ENCODE results near the gene ACOX2. TPM values are rescaled to one million over a fixed set of nuclear protein-coding genes. Genes with fewer than 3 reads are reported as not detected.

The ACOX2 gene
- total RNA-seq, 4 donors from 2014 or later = 18.3 to 28.9 (median 20.2) TPM

GRCh38 chr3:58464866-58465265 is 72.1 kb downstream of the ACOX2 start:
- Histone ChIP-seq H3K27ac (replicated peaks in 1 of 4) (no peak overlapping the region), H3K9me3 (no peaks in the 10 kb centered on the region), H3K27me3 (no peaks in the 10 kb centered on the region), H3K4me3 (no peak overlapping the region), H3K4me1 (peaks cover 0 to 14% (median 11%) of the 10 kb centered on the region in 4 donors), H3K36me3 (no peaks in the 10 kb centered on the region)
- 85% methylated on average over 3 of the region's 3 CpGs for WGBS
- no peak for TF ChIP-seq EP300 (IDR thresholded peaks at IDR 0.05)
- TF ChIP-seq POLR2A (IDR thresholded peaks at IDR 0.05; ENCODE audit: low read depth) = no peak
- TF ChIP-seq POLR2AphosphoS5 (IDR thresholded peaks at IDR 0.05) = no peak
- TF ChIP-seq CTCF (IDR thresholded peaks at IDR 0.05) = no peak
- no peak for DNase-seq (ENCODE audit: extremely low spot score)
- intact Hi-C loops (cut with DNase I) = no loop called here

GRCh38 chr3:58463942-58464271 is 73.1 kb downstream of the ACOX2 start:
- H3K36me3 ChIP-seq = no peaks in the 10 kb centered on the region
- H3K4me1 ChIP-seq = peaks cover 0 to 14% (median 11%) of the 10 kb centered on the region in 4 donors
- intact Hi-C loops (cut with DNase I) = no loop called here
- H3K27me3 ChIP-seq = no peaks in the 10 kb centered on the region
- no peak overlapping the region for H3K27ac ChIP-seq (replicated peaks in 1 of 4)
- no peak for DNase-seq (ENCODE audit: extremely low spot score)
- TF ChIP-seq EP300 (IDR thresholded peaks at IDR 0.05) (no peak), CTCF (IDR thresholded peaks at IDR 0.05) (peak in 1 of 3 experiments; percentile 1)
- WGBS = 43% methylated on average over 5 of the region's 5 CpGs
- H3K4me3 ChIP-seq = peak overlapping the region in 3 of 4 donors; percentile 17 to 24 (median 23)
- no peaks in the 10 kb centered on the region for H3K9me3 ChIP-seq

- Histone ChIP-seq H3K4me3 (peak overlapping the region; percentile 17 to 24 (median 23)), H3K36me3 (no peaks in the 10 kb centered on the region), H3K27ac (replicated peaks in 1 of 4) (no peak overlapping the region), H3K27me3 (no peaks in the 10 kb centered on the region), H3K9me3 (no peaks in the 10 kb centered on the region), H3K4me1 (peaks cover 0 to 14% (median 11%) of the 10 kb centered on the region in 4 donors)
- no peak for DNase-seq (ENCODE audit: extremely low spot score)
- TF ChIP-seq CTCF (IDR thresholded peaks at IDR 0.05) (peak; percentile 60 to 76 (median 62)), POLR2AphosphoS5 (IDR thresholded peaks at IDR 0.05) (peak in 1 of 2 donors; percentile 17), EP300 (IDR thresholded peaks at IDR 0.05) (no peak)
- intact Hi-C loops (cut with DNase I) = no loop called here
- WGBS = 35% methylated on average over 18 of the region's 18 CpGs
These were observed 73.6 kb downstream of the ACOX2 start for GRCh38 chr3:58463181-58463941.

GRCh38 chr3:58462829-58463180 is 74.2 kb downstream of the ACOX2 start:
- H3K4me1 ChIP-seq = peaks cover 0 to 14% (median 11%) of the 10 kb centered on the region in 4 donors
- no peaks in the 10 kb centered on the region for H3K9me3 ChIP-seq
- intact Hi-C loops (cut with DNase I) = no loop called here
- H3K4me3 ChIP-seq = no peak overlapping the region
- 91% methylated on average over 4 of the region's 4 CpGs for WGBS
- H3K27me3 ChIP-seq = no peaks in the 10 kb centered on the region
- no peaks in the 10 kb centered on the region for H3K36me3 ChIP-seq
- no peak for DNase-seq (ENCODE audit: extremely low spot score)
- H3K27ac ChIP-seq (replicated peaks in 1 of 4) = no peak overlapping the region
- TF ChIP-seq POLR2A (IDR thresholded peaks at IDR 0.05; ENCODE audit: low read depth) (no peak), EP300 (IDR thresholded peaks at IDR 0.05) (no peak), POLR2AphosphoS5 (IDR thresholded peaks at IDR 0.05) (no peak), CTCF (IDR thresholded peaks at IDR 0.05) (no peak)

GRCh38 chr3:58459160-58459559 is 77.8 kb downstream of the ACOX2 start:
- H3K4me3 ChIP-seq = no peak overlapping the region
- WGBS = 79% methylated on average over 4 of the region's 4 CpGs
- no peak for DNase-seq (ENCODE audit: extremely low spot score)
- no peak for TF ChIP-seq CTCF (IDR thresholded peaks at IDR 0.05)
- no peak for TF ChIP-seq POLR2A (IDR thresholded peaks at IDR 0.05; ENCODE audit: low read depth)
- TF ChIP-seq EP300 (IDR thresholded peaks at IDR 0.05) = no peak
- TF ChIP-seq POLR2AphosphoS5 (IDR thresholded peaks at IDR 0.05) = no peak
- H3K27ac ChIP-seq (replicated peaks in 1 of 4) = no peak overlapping the region
- intact Hi-C loops (cut with DNase I) = no loop called here
- H3K27me3 ChIP-seq = no peaks in the 10 kb centered on the region
- H3K36me3 ChIP-seq = no peaks in the 10 kb centered on the region
- peaks cover 0 to 14% (median 11%) of the 10 kb centered on the region in 4 donors for H3K4me1 ChIP-seq
- peaks cover 0 to 17% (median 8%) of the 10 kb centered on the region in 4 donors for H3K9me3 ChIP-seq

Measured in esophagus muscularis mucosa (tissue), 4 donors.